G401 (cell line): ENCODE data around the gene CLN5. TPM values are rescaled to one million over a fixed set of nuclear protein-coding genes. Genes with fewer than 3 reads are reported as not detected.

ENCODE experiments used
- DNase-seq: peaks from one replicate; pipeline ENCODE4 v3.0.0-alpha.2; 2015; ENCODE audit warnings: low spot score
- in situ Hi-C: cut with HindIII; loops from 2 replicates; pipeline ENCODE4 v1.10.0; 2016; ENCODE audit warnings: low sequenced_read_pairs, mixed read lengths
- total RNA-seq: library from RNA; depleted of rRNA; stranded (reverse); fragments of >200 nt; shearing (Covaris generic); gene quantifications from 2 replicates; pipeline ENCODE4 v1.2.3, GENCODE V29; 2014

CLN5 gene
- total RNA-seq, 1 experiment from 2014 or later = 19.5 TPM

GRCh38 chr13:77013853-77014542, 22.1 kb downstream of the CLN5 start:
- in situ Hi-C loops = no loop called here
- no peak for DNase-seq

DNA sequence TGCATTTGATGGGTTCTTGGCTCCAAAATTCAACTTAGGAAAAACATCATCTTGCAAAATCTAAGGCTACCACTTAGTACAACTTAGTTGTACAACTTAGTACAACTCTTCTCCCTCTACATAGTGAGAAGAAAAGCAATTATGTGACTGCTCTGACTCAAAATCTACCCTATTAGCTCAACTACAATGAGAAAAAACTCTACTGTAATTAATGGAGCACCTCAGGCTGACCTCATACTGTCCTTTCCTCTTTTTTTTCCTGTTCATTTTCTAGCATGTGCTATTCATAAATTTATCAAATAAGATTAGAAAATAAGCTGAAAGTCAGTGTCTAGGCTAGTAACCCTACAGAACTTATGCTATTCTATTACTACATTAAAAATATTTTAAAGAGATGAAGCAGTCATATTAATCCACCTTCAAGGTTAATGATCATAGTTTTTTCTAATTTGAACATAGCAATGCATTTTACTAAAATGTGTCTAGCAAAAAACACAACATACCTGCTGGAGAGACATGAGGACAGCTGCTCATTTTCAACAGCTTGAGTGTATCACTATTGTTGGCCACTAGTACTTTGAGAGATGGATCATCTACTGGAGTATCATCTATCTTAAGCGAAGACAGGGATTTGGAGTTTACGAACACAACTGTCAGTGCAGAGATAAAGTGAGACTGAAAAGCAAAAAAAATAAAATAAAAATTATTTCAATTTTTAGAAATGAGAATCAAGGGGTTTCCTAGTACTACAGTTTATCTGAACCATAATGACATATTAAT, 23.2 kb downstream of the CLN5 start:
- DNase-seq = no peak
- in situ Hi-C loops = no loop called here

DNA sequence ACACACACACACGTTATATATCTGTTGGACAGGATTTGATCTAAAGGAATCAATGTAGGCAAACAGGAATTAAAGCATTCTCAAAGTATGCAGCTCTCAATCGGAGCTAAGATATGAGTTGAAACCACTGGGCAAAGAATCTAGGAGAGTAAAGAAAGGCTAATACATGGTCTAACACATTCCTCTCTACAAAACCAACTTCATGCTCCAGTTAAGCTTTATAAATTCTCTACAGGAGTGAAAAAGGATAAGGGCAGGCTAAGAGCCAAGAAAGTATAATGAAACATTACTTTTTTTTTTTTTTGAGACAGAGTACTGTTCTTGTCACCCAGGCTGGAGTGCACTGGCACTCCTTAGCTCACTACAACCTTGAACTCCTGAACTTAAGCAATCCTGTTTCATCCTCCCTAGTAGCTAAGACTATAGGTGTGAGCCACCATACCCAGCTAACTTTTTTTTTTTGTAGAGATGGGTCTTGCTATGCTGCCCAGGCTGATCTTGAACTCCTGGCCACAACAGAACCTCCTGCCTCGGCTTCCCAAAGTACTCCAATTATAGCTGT, 24.5 kb downstream of the CLN5 start:
- in situ Hi-C loops = no loop called here
- no peak for DNase-seq

DNA sequence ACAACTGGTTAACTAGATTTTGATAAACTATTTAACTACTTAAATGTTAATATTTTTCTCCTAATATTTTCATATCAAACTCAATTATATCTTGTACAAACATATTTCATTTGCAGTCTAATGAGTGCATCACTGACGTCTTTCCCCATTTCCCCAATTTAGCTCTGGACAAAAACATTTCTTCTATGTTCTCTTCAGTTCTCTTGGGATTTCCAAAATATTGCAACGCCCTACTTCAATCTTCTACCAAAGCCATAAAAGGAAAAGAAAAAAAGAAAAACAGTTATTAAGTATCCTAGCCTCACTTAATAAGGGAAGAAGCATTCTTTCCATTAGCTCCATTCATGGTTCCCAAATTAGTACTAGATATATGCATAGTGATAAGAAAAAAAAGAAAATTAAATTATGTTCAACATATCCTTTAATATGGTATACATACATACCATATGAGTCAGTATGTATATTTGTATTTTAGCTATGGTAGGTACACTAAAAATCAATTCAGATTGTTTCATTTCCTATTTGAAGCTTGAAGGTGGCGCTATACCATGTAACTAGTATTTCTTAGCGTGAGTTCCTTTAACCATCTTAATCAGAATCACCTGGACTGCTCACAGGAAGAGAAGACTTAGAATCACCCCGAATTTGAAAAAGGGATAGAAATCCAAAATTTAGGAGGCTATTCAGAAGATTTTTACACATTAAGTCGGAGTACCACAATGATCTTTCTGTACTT, 25.2 kb downstream of the CLN5 start:
- in situ Hi-C loops = no loop called here
- no peak for DNase-seq

DNA sequence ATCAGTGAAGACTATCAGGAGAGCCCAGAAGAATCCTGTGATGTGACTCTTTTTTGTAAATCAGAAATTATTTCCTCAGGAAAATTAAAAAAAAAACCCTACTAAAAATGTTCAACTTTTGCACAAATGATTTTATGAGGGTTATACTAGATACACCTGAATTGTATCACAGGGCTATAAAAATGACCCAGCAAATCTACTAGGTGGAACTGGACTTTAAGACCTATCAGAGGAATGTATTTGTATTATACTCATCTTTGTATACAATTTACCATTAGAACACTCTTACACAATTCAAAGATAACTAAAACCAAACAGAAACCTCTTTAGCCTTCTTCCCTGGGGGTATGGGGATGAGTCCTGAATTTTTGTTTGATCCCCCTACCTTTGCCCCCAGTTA, 27.9 kb downstream of the CLN5 start:
- in situ Hi-C loops = no loop called here
- no peak for DNase-seq

- in situ Hi-C loops = no loop called here
- DNase-seq = peak; percentile 53
Measured at GRCh38 chr13:77022341-77022740, 30.5 kb downstream of the CLN5 start.

DNA sequence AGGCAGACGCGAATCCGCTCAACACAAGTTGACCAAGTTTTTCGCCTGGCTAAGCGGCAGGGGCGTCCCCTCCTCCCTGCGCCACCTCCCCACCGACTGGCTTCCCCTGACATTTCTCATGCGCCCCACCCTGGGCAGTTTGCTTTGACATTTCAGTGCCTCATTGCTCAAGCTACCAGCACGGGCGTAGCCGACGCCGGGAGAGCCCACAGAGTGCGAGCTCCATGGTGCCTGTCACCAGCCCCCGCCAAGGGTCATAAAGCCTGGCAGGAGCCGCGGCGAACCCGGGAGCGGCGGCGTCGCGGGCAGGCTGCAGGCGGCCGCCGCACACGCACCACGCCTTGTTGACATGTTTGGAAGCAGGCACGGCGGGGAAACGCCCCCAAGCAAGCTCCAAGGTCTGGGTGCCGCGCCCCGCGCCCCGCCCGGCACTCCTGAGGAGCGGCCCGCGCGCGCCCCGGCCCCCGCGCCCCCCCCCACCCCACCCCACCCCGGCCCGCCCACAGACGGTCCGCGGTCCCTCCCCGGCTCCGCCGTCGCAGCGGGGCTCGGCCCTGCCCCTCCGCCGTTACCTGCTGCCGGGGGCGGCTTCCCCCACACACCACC, 34.5 kb downstream of the CLN5 start:
- in situ Hi-C loops = no loop called here

DNA sequence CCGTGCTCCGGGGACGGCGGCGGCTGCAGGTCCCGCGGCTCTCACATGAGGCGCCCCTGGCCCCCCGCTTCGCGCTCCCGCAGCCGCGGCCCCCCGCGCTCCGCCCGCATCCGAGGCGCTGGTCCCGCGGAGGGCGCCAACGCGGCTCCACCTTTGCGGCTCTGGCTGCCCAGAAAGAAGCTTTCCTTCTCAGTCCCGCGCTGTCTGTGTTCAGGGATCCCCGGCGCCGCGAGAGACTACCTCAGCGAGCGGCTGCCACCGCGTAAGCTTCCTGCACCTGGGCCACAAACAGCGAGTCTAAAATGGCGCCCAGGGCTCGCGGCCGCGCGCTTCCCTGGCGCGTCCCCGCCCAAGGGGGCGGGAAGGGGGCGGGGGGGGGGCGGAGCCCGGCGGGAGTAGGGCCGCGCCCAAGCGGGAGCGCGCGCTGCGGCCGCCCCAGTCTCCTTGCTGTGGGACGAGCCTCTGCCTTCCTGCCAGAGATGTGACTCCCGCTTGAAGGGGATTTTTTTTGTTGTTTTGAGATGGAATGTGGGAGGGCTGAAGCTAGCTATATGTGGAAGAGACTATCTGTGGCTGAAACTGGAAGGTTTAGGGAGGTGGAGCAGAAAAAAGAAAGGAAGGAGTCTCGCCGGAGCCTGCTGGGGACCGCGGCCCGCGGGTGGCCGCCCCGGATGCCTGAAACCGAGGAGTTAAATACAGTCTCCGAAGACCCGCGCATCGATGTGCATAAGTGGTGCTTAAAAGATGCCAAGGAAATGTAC, 35.2 kb downstream of the CLN5 start, which contains the start of gene FBXL3:
TSS of gene FBXL3 (minus strand) at position 299 of the 761 bp plus-strand sequence. CDS start 5,299 bp downstream, outside the sequence.
- in situ Hi-C loops = no loop called here
- DNase-seq = peak; percentile 87

More for the DNA sequence above, 34.5 kb downstream of the CLN5 start:
- DNase-seq = peak; percentile 67

GRCh38 chr13:77028202-77028601, 36.3 kb downstream of the CLN5 start:
- DNase-seq = no peak
- in situ Hi-C loops = no loop called here

DNA sequence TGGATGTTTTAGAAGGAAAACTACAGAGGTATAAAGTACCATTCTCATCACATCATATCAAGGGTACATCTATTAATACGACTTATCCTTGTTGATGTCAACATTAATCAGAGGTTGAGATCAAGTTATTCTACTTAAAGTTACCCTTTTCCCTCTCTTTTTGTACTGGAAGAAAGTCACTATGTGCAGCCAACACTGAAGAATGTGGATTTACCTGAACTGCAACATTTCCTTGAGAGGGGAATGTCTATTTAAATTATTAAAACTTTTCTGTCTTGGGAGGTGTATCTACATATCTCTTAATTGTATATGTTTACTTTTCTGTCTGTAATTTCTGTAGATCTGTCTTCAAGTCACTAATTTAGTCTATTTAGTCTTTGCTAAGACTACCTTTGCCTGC, 37.6 kb downstream of the CLN5 start:
- DNase-seq = no peak
- in situ Hi-C loops = no loop called here

- in situ Hi-C loops = no loop called here
- DNase-seq = no peak
Measured at GRCh38 chr13:77031656-77032243, 39.9 kb downstream of the CLN5 start.

DNA sequence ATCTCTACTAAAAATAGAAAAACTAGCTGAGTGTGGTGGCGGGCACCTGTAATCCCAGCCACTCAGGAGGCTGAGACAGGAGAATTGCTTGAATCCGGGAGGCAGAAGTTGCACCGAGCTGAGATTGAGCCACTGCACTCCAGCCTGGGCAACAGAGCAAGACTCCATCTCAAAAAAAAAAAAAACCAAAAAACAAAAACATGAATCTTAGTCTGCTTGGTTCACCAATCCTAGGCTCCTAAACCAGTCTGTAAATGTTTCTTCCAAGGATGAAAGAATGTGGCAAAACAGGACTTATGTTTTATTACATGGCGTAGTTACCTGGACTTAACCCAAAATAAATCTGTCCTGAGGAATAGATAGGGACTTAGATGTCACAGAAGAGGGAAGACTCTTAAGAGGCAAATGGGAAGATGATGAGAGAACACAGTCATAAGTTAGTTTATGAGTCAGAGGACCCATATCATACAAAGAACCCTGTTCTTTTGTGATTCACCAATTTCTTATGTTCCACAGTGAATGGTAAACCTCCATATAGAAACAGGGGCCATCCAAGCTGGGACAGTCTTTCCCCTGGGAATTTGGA, 41.9 kb downstream of the CLN5 start:
- in situ Hi-C loops = no loop called here
- DNase-seq = no peak

DNA sequence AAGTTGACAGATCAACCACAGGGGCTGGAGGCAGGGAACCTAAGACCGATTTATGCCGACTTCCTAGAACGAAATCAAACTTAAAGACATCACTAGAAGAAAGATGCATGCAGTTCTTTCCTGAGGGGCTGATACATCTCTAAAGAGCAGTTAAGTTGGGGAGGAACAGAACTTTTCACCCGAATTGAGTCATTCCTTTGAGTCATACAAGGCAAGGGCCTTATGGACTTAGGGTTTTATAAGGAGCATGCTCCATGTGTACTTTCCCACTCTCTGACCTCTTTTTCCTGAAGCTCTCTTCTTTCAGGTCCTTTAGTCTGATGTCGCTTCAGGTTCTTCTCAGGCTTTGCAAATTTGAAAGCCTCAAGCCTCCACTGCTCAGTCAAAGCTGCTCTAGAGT, 43.0 kb downstream of the CLN5 start:
- no peak for DNase-seq
- in situ Hi-C loops = no loop called here

- in situ Hi-C loops = no loop called here
- DNase-seq = no peak
Measured at GRCh38 chr13:77036279-77036678, 44.4 kb downstream of the CLN5 start.

DNA sequence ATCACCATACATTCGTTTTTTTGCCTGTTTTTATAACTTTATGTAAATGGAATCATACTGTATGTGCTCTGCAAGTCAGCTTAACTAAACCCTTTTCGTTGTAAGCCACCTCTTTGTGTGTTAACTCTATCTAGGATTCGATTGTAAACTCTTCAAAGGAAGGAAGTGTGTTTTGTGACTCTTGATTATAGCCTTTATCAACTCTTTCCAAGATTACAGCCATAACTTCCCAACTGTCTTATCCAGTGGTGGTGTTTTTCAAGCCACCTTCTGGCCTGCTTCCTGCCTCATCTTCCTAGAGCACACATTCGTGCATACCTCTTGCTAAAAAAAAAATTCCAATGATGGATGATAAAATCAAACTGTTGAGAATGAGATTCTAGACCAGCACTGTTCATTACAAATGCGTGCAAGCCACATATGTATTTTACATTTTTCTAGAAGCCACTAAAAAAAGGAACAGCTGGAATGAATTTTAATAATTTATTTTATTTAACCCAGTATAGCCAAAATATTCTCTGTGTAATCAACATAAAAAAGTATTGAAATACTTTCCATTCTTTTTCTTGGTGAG, 47.1 kb downstream of the CLN5 start:
- in situ Hi-C loops = no loop called here
- no peak for DNase-seq

GRCh38 chr13:77040076-77040475, 48.2 kb downstream of the CLN5 start:
- DNase-seq = no peak
- in situ Hi-C loops = no loop called here

GRCh38 chr13:77040835-77041234, 49.0 kb downstream of the CLN5 start:
- DNase-seq = no peak
- in situ Hi-C loops = no loop called here
